HEK293 (cell line): ENCODE results near the gene NNT.
A peak's percentile ranks its signal among the peaks of the same experiment; 100 is the strongest.
"Not testable (repeated sequence)": the region's sequence is repeated elsewhere in the genome, so short reads cannot be mapped to it uniquely, and the experiment has no call there.

ENCODE experiments used
- CTCF ChIA-PET: fragments of 350-600 bp; formaldehyde crosslinking; extraction: SDS; loops from one replicate; lab custom pipeline; 2021; ENCODE audit warnings: antibody characterized with exemption; lab: Yijun Ruan, JAX
- POLR2A ChIA-PET: fragments of 300-600 bp; formaldehyde crosslinking; extraction: SDS; loops from one replicate; lab custom pipeline; 2020; ENCODE audit warnings: antibody characterized with exemption, inconsistent platforms; lab: Yijun Ruan, JAX
- H3K27ac ChIP-seq: fragments of 200-500 bp; sonication (Bioruptor generic); 2 replicates; pipeline ENCODE4 v1.5.1; 2014; ENCODE audit warnings: low read depth, low read length, control low read depth, inconsistent platforms; ENCODE audit errors: extremely low read depth
- H3K36me3 ChIP-seq, 2 experiments: fragments of 200-500 bp in 1 of 2; sonication (Bioruptor generic) in 1 of 2; 1 replicate in 1 of 2; 2 replicates in 1 of 2; pipeline ENCODE4 v1.5.1; 2014 to 2017; ENCODE audit warnings: inconsistent platforms in 2 of 2, low read length in 2 of 2; ENCODE audit not compliant: control insufficient read depth in 2 of 2, insufficient read depth in 1 of 2
- H3K4me1 ChIP-seq: fragments of 200-500 bp; sonication (Bioruptor generic); 2 replicates; pipeline ENCODE4 v1.5.1; 2014; ENCODE audit warnings: mild to moderate bottlenecking, low read length, inconsistent platforms; ENCODE audit not compliant: control insufficient read depth, insufficient read depth
- H3K4me3 ChIP-seq: 2 replicates; pipeline ENCODE4 v1.5.1; 2011; ENCODE audit warnings: low read depth, mild to moderate bottlenecking, control low read depth, low read length, moderate library complexity
- H3K9me3 ChIP-seq: fragments of 200-500 bp; sonication (Bioruptor generic); 2 replicates; pipeline ENCODE4 v1.5.1; 2014; ENCODE audit warnings: low read depth, low read length, inconsistent platforms; ENCODE audit not compliant: control insufficient read depth, insufficient read depth
- ATF2 ChIP-seq: fragments of 450-650 bp; formaldehyde crosslinking; IDR thresholded peaks from 2 replicates; pipeline ENCODE4 v1.5.1; 2016; ENCODE audit warnings: missing biosample characterization, missing genetic modification characterization, low read depth
- CTCF ChIP-seq: fragments of 450-650 bp; formaldehyde crosslinking; IDR thresholded peaks from 2 replicates; pipeline ENCODE4 v1.5.1; 2016; ENCODE audit warnings: missing biosample characterization, missing genetic modification characterization
- HOXA7 ChIP-seq: sonication (generic); formaldehyde crosslinking; IDR thresholded peaks from 2 replicates; pipeline ENCODE4 v1.8.1; 2022; ENCODE audit warnings: missing genetic modification reagents, borderline replicate concordance
- PRDM1 ChIP-seq: fragments of 450-650 bp; formaldehyde crosslinking; IDR thresholded peaks from 2 replicates; pipeline ENCODE4; 2016; ENCODE audit warnings: missing biosample characterization, missing genetic modification characterization
- ZBTB21 ChIP-seq: fragments of 450-650 bp; formaldehyde crosslinking; IDR thresholded peaks from 2 replicates; pipeline ENCODE4 v1.5.1; 2017; ENCODE audit warnings: missing biosample characterization, missing genetic modification characterization
- ZBTB49 ChIP-seq: fragments of 450-650 bp; formaldehyde crosslinking; IDR thresholded peaks from 2 replicates; pipeline ENCODE4 v1.5.1; 2016; ENCODE audit warnings: missing biosample characterization, missing genetic modification characterization, low read depth
- ZNF654 ChIP-seq: fragments of 450-650 bp; formaldehyde crosslinking; IDR thresholded peaks from 2 replicates; pipeline ENCODE4 v1.5.1; 2016; ENCODE audit warnings: low read depth, missing biosample characterization, missing genetic modification characterization
- ZNF704 ChIP-seq: fragments of 450-650 bp; formaldehyde crosslinking; IDR thresholded peaks from 2 replicates; pipeline ENCODE4 v1.5.1; 2016; ENCODE audit warnings: missing biosample characterization, missing genetic modification characterization
- ZSCAN4 ChIP-seq: fragments of 450-650 bp; formaldehyde crosslinking; IDR thresholded peaks from 2 replicates; pipeline ENCODE4 v1.5.1; 2017; ENCODE audit warnings: missing biosample characterization, missing genetic modification characterization

The NNT gene

GRCh38 chr5:43719783-43720182, 116.8 kb downstream of the NNT start:
- CTCF ChIA-PET, H3K36me3 ChIP-seq: not testable (repeated sequence)

GRCh38 chr5:43728581-43728980, 125.6 kb downstream of the NNT start:
- H3K36me3 ChIP-seq, result no peaks in the 10 kb centered on the region
- TF ChIP-seq ZBTB21 (tag by site-specific recombination), result 0 out of 2 replicates have a peak, but pooled peaks have one; percentile 40
- peak; percentile 23; the same call in 1 of the 2 replicates for TF ChIP-seq PRDM1 (tag by site-specific recombination)
- TF ChIP-seq ATF2 (tag by site-specific recombination), result peak; percentile 61
- TF ChIP-seq ZNF704 (tag by site-specific recombination), result no peak
- TF ChIP-seq ZBTB49 (tag by site-specific recombination), result no peak
- no peaks in the 10 kb centered on the region for H3K4me1 ChIP-seq
- no peak overlapping the region for H3K4me3 ChIP-seq
- ChIA-PET POLR2A (no interaction called here), CTCF (interaction anchor here (0.6 to 6.5 kb wide), 5 partner anchors 10 to 1049 kb away, joined by 3 to 44 read pairs (median 4); no protein-coding TSS in a partner anchor)
- H3K9me3 ChIP-seq, result no peaks in the 10 kb centered on the region
- no peak overlapping the region for H3K27ac ChIP-seq

More at GRCh38 chr5:43719783-43720182, 116.8 kb downstream of the NNT start:
- H3K9me3 ChIP-seq, POLR2A ChIA-PET, H3K4me3 ChIP-seq, H3K27ac ChIP-seq, H3K4me1 ChIP-seq: not testable (repeated sequence)

- H3K27ac ChIP-seq, result no peak overlapping the region
- no peak overlapping the region for H3K4me3 ChIP-seq
- no peaks in the 10 kb centered on the region for H3K4me1 ChIP-seq
- POLR2A ChIA-PET, result no interaction called here
- CTCF ChIA-PET, result interaction anchor here (0.5 to 6.5 kb wide), 21 partner anchors 8 to 1774 kb away, joined by 3 to 44 read pairs (median 4); no protein-coding TSS in a partner anchor
- TF ChIP-seq ZNF654 (peak; percentile 90), CTCF (peak; percentile 33; the same call in 1 of the 2 replicates), ZSCAN4 (tag by site-specific recombination) (no peak), HOXA7 (CRISPR knock-in tag) (no peak)
- no peaks in the 10 kb centered on the region for H3K9me3 ChIP-seq
- H3K36me3 ChIP-seq, result no peaks in the 10 kb centered on the region
These were observed 127.0 kb downstream of the NNT start for GRCh38 chr5:43729846-43730478.
